Activated CD4-positive, alpha-beta memory T cell treated with anti-CD3 and anti-CD28 coated beads for 36 hours (primary cell): ENCODE results near the gene TBC1D8B. TPM values are rescaled to one million over a fixed set of nuclear protein-coding genes. Genes with fewer than 3 reads are reported as not detected.

Experiments used
- CTCF ChIA-PET: fragments of 350-600 bp; sonication (Branson Sonifier 250); formaldehyde crosslinking; loops from one replicate; lab custom pipeline; 2021; ENCODE audit warnings: antibody characterized with exemption, inconsistent platforms; lab: Charles Lee
- POLR2A ChIA-PET: fragments of 350-600 bp; sonication (Branson Sonifier 250); formaldehyde crosslinking; loops from one replicate; lab custom pipeline; 2021; ENCODE audit warnings: antibody characterized with exemption; lab: Charles Lee
- DNase-seq: peaks from one replicate; pipeline ENCODE4 v3.0.0-alpha.2; 2020
- H3K27ac Mint-ChIP-seq: one replicate; pipeline ENCODE4 v1.8.0; 2021; ENCODE audit warnings: mixed read lengths
- H3K27me3 Mint-ChIP-seq: one replicate; pipeline ENCODE4 v1.8.0; 2021; ENCODE audit warnings: mixed read lengths
- H3K36me3 Mint-ChIP-seq: one replicate; pipeline ENCODE4 v1.8.0; 2021; ENCODE audit warnings: mixed read lengths
- H3K4me1 Mint-ChIP-seq: one replicate; pipeline ENCODE4 v1.8.0; 2021; ENCODE audit warnings: low read depth, mixed read lengths
- H3K4me3 Mint-ChIP-seq: one replicate; pipeline ENCODE4 v1.8.0; 2021; ENCODE audit warnings: mild to moderate bottlenecking, mixed read lengths
- H3K9me3 Mint-ChIP-seq: one replicate; pipeline ENCODE4 v1.8.0; 2021; ENCODE audit warnings: mixed read lengths
- intact Hi-C: fragments of 100-400 bp; cut with micrococcal nuclease; formaldehyde crosslinking; loops from one replicate; pipeline ENCODE4 v1.15.1; 2023
- total RNA-seq, 2 experiments: library from RNA; stranded (reverse); gene quantifications; one replicate each; pipeline ENCODE4 v1.2.3, GENCODE V29; 2021

TBC1D8B gene
- total RNA-seq, 2 experiments from 2014 or later, result 1.4 to 2.2 TPM

DNA sequence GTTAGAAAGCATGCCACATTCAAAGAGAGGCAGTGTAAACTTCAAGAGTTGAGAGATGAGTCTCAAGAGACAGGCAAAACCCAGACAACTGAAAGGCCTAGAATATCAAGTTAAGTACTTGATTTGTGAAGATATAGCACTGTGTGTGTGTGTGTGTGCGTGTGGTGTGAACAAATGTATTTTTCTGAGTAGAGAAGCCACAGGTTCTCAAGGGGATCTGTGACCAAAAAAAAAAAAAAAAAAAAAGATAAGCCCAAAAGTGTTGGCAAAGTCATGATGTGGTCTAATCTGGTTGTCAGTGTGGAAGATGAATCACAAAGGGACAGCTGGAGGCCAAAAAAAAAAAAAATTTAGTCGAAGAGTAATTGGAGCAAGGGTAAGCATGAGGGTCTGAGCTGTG lies 96.8 kb downstream of the TBC1D8B start:
- no peak overlapping the region for H3K4me3 Mint-ChIP-seq
- no peaks in the 10 kb centered on the region for H3K4me1 Mint-ChIP-seq
- H3K36me3 Mint-ChIP-seq, result no peaks in the 10 kb centered on the region
- no peak overlapping the region for H3K27ac Mint-ChIP-seq
- ChIA-PET CTCF (interaction anchor here (0.6 to 1.9 kb wide), 8 partner anchors 16 to 530 kb away, joined by 3 to 12 read pairs (median 3); no protein-coding TSS in a partner anchor), POLR2A (no interaction called here)
- intact Hi-C loops, result loop anchor here (2.0 kb wide), 1 partner anchor 54 kb away; no protein-coding TSS in a partner anchor
- H3K9me3 Mint-ChIP-seq, result no peaks in the 10 kb centered on the region
- no peak for DNase-seq
- no peaks in the 10 kb centered on the region for H3K27me3 Mint-ChIP-seq

DNA sequence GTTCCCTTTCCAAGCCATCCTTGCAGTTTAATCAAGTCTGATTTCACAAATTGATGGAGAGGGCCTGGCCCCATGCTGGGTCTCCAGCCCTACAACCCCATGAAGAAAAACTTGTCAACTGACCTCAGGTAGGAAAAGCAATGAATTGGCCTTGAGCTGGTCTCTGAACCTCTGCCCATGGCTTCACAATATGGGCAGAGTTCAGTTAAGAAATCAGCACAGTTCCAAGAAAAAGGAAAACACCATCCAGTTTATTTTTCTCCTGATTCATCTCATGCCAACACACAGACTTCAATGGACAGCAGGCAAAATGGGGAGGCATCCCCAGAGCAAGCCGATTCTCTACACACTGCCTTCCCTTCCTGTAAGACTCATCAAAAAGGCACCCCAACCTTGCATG lies 97.4 kb downstream of the TBC1D8B start:
- no peak for DNase-seq
- POLR2A ChIA-PET, result no interaction called here
- H3K4me1 Mint-ChIP-seq, result no peaks in the 10 kb centered on the region
- CTCF ChIA-PET, result interaction anchor here (0.6 to 1.3 kb wide), 3 partner anchors 18 to 426 kb away, joined by 3 to 4 read pairs (median 4); no protein-coding TSS in a partner anchor
- no peak overlapping the region for H3K4me3 Mint-ChIP-seq
- H3K9me3 Mint-ChIP-seq, result no peaks in the 10 kb centered on the region
- intact Hi-C loops, result loop anchor here (2.0 kb wide), 1 partner anchor 53 kb away; no protein-coding TSS in a partner anchor
- H3K27me3 Mint-ChIP-seq, result no peaks in the 10 kb centered on the region
- H3K27ac Mint-ChIP-seq, result no peak overlapping the region
- H3K36me3 Mint-ChIP-seq, result no peaks in the 10 kb centered on the region

DNA sequence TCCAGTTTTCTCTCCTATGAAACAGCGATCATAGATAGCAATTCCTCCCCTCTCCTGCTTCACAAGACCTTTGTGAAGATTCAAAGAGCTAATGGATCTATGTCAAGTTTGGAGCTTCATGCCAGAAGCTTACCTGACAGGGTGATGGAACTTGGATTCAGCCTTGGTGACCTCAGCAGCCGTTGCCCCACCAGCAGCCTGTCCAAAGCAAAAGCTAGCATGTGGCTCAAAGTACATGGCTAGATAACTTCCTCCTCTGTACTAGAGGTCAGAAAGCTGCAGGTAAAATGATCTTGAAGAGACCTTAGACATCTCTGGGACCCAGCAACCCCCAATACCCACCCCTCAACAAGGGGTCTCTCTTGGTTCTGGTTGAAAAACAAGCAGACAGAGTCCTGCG lies 98.9 kb downstream of the TBC1D8B start:
- CTCF ChIA-PET, result no interaction called here
- no peak for DNase-seq
- POLR2A ChIA-PET, result no interaction called here
- Mint-ChIP-seq H3K27me3 (no peaks in the 10 kb centered on the region), H3K27ac (no peak overlapping the region), H3K4me1 (no peaks in the 10 kb centered on the region), H3K9me3 (no peaks in the 10 kb centered on the region), H3K4me3 (no peak overlapping the region), H3K36me3 (no peaks in the 10 kb centered on the region)
- intact Hi-C loops, result no loop called here

DNA sequence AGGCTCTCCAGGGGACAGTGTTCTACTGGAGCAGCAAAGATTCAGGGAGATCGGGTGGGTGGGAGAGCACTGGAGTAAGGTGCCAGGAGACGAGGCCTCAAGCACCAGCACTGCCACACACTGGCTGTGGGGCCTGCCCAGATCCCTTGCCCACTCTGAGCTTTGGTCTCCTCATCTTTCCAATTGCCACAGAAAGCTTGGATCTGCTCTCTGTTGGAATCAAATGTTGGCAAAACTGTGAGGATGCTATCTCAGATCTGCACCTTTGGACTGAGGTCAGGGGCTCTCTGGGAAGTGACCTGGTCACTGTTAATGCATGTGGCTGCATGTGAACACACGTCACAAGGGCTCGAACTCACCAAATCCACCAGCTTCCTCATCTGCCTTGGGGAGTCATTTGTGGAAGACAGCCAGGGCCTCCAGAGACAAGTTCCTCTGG lies 99.3 kb downstream of the TBC1D8B start:
- POLR2A ChIA-PET, result no interaction called here
- DNase-seq, result no peak
- CTCF ChIA-PET, result no interaction called here

DNA sequence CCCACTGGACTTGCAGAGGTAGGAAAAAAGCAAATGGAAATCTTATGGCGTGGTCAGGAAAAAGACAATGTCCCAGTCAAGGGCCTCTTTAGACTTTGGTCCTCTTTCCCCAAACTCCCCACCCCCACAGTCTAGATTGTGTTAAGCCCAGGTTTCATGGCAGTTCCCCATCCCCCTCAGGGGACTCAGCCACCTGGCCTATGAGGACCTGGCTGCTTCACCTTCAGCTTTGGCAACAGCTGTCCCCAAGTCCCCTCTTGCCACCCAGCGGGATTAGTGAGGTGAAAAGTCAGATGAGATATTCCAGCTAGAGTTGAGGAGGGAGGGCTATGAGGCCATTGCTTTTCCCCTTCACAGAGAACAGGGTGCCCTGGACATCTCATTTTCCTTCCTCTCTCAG lies 100.2 kb downstream of the TBC1D8B start:
- no peaks in the 10 kb centered on the region for H3K9me3 Mint-ChIP-seq
- CTCF ChIA-PET, result interaction anchor here (1.2 kb wide), 1 partner anchor 8 kb away, joined by 3 read pairs; no protein-coding TSS in a partner anchor
- no peaks in the 10 kb centered on the region for H3K4me1 Mint-ChIP-seq
- H3K36me3 Mint-ChIP-seq, result no peaks in the 10 kb centered on the region
- POLR2A ChIA-PET, result no interaction called here
- no peak overlapping the region for H3K27ac Mint-ChIP-seq
- no peak overlapping the region for H3K4me3 Mint-ChIP-seq
- intact Hi-C loops, result no loop called here
- no peaks in the 10 kb centered on the region for H3K27me3 Mint-ChIP-seq
- DNase-seq, result no peak

More for the DNA sequence above, 99.3 kb downstream of the TBC1D8B start:
- Mint-ChIP-seq H3K4me3 (no peak overlapping the region), H3K36me3 (no peaks in the 10 kb centered on the region), H3K9me3 (no peaks in the 10 kb centered on the region), H3K4me1 (no peaks in the 10 kb centered on the region), H3K27ac (no peak overlapping the region), H3K27me3 (no peaks in the 10 kb centered on the region)
- intact Hi-C loops, result no loop called here

DNA sequence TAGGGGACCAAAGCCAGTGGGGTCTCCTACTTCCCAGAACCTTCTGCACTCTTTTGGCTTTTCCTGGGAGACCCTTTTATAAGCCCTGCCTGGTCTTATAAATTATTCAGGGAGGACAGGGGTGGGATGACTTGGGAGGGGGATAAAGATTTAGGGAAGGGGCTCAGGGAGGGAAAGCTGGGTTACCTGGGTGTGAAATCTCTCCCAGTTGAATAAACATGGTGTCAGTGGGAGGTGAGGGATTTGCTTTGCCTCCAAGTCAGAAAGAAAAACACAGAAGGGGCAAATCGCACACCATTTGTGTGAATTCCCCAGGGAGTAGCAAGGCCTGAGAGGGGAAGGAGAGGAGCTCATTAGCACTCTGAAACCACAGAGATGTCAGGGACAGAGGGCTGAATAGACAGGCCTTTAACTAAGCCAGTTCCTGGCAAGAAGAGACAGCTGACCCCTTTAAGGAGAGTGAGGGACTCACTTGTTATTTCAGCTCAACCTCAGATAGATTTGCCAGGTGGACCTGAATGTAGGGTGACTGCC lies 100.9 kb downstream of the TBC1D8B start, which contains the start of gene RIPPLY1:
TSS of gene RIPPLY1 (minus strand) at position 51 of the 534 bp plus-strand sequence. CDS start 54 bp downstream, outside the sequence.
- no peaks in the 10 kb centered on the region for H3K27me3 Mint-ChIP-seq
- ChIA-PET POLR2A (no interaction called here), CTCF (interaction anchor here (1.2 kb wide), 1 partner anchor 9 kb away, joined by 3 read pairs; no protein-coding TSS in a partner anchor)
- H3K27ac Mint-ChIP-seq, result no peak within 1 kb of the TSS
- H3K4me1 Mint-ChIP-seq, result no peaks in the 10 kb centered on the region
- H3K4me3 Mint-ChIP-seq, result no peak within 1 kb of the TSS
- intact Hi-C loops, result no loop called here
- DNase-seq, result no peak
- H3K36me3 Mint-ChIP-seq, result no peaks in the 10 kb centered on the region
- H3K9me3 Mint-ChIP-seq, result no peaks in the 10 kb centered on the region

DNA sequence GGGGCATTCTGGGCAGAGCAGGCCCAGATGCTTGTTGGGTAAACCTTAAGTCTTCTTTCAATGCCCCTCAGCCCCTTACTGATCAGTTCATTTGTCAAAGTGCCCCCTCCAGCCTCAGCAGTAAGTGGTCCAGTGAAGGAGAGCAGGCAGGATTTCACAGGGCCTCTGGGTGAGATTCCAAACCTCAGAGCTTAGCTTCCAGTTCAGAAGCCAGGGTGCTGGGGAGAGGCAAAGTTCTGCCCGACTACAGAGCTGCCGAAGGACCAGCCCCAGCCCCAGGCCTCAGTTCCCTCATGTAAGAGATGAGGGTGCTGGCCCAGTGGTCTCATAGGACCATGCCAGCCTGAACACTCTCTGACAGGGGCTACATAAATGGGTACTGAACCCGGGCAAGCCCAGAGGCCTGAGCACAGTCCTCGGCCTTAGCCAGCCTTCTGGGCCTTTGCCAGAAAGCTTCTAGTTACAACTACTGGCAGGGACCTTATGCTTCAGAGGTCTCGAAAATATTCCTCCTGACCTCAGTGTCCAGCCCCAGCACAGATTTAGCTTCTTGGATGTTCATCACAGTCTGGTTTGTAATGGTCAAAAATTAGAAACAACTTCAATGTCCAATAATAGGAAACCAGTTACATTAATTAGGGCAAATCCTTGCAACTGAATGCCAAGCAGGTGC lies 101.5 kb downstream of the TBC1D8B start:
- Mint-ChIP-seq H3K27me3 (no peaks in the 10 kb centered on the region), H3K4me3 (no peak overlapping the region), H3K4me1 (no peaks in the 10 kb centered on the region), H3K36me3 (no peaks in the 10 kb centered on the region), H3K27ac (no peak overlapping the region), H3K9me3 (no peaks in the 10 kb centered on the region)
- ChIA-PET POLR2A (no interaction called here), CTCF (no interaction called here)
- no peak for DNase-seq
- intact Hi-C loops, result no loop called here

DNA sequence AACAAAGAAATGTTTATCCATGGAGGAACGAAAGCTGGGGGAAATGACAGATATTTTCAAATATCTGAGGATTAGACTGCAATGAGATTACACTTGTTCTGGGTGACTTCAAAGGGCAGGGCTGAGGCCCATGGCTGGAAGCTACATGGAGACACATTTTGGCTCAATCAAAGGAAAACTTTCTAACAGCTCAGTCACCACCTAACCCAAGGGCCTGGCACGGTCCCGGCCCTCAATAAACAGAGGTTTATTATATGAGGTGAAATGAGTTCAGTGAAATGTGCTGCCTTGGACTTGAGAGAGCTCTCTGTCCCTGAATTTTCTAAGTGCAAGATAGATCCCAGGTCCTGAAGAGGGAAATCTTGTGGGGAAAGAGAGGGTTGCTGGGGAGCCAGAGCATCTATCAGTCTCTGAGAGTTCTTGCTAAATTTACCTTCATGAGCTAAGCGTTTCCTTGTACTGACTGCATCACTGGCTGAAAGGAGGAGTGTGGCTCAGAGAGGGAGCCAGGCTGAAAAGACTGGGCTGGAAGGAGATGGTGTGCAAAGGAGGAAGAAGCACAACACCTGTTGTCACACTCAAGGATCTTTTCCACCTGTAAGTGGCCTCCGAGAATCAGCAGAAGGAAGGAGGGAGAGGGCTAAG lies 102.7 kb downstream of the TBC1D8B start:
- no peaks in the 10 kb centered on the region for H3K4me1 Mint-ChIP-seq
- no peak overlapping the region for H3K4me3 Mint-ChIP-seq

DNA sequence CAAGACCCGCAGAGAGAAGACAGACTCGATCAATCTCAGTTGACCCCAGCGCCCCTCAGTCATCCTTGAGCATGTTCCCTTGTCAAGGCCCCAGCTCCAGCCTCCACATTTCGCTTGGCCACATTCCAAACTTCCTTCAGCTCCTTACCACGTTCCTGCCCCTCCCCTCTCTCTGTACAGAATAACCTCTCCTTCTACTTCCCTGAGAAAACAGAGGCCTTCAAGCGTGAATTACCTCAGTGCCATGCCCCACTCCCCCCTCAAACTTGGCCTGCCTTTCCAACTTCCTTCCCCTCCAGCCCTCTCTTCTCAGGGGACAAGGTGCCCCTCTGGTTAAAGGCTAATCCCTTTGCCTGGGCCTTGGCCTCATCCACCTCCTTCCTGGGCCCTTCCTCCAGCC lies 103.9 kb downstream of the TBC1D8B start:
- DNase-seq, result no peak
- Mint-ChIP-seq H3K27ac (no peak overlapping the region), H3K36me3 (no peaks in the 10 kb centered on the region), H3K27me3 (no peaks in the 10 kb centered on the region), H3K9me3 (no peaks in the 10 kb centered on the region), H3K4me1 (no peaks in the 10 kb centered on the region), H3K4me3 (no peak overlapping the region)
- intact Hi-C loops, result no loop called here
- CTCF ChIA-PET, result interaction anchor here (2.4 kb wide), 1 partner anchor 12 kb away, joined by 14 read pairs; no protein-coding TSS in a partner anchor
- POLR2A ChIA-PET, result no interaction called here

More for the DNA sequence above, 102.7 kb downstream of the TBC1D8B start:
- Mint-ChIP-seq H3K27me3 (no peaks in the 10 kb centered on the region), H3K36me3 (no peaks in the 10 kb centered on the region), H3K27ac (no peak overlapping the region), H3K9me3 (no peaks in the 10 kb centered on the region)
- DNase-seq, result no peak
- intact Hi-C loops, result no loop called here
- CTCF ChIA-PET, result interaction anchor here (2.4 kb wide), 1 partner anchor 11 kb away, joined by 14 read pairs; no protein-coding TSS in a partner anchor
- POLR2A ChIA-PET, result no interaction called here

DNA sequence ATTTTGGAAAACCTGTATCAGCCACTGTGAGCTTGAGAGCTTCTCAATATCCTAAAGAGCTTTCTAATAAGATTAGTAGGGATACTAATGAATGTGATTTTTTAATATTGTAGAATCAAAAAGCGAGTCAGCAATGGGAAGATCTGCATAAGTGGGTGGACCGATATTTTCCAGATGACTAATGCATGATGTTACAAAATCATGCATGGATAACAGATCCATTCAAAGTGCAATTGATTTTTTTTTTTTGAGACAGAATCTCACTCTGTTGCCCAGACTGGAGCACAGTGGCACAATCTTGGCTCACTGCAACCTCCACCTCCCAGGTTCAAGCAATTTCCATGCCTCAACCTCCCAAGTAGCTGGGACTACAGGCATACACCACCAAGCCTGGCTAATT lies 110.4 kb downstream of the TBC1D8B start:
- no peak overlapping the region for H3K27ac Mint-ChIP-seq
- H3K36me3 Mint-ChIP-seq, result no peaks in the 10 kb centered on the region
- POLR2A ChIA-PET, result no interaction called here
- H3K4me1 Mint-ChIP-seq, result peaks cover 16% of the 10 kb centered on the region
- peaks cover 2% of the 10 kb centered on the region for H3K27me3 Mint-ChIP-seq
- H3K9me3 Mint-ChIP-seq, result no peaks in the 10 kb centered on the region
- intact Hi-C loops, result no loop called here
- CTCF ChIA-PET, result interaction anchor here (0.6 kb wide), 1 partner anchor 491 kb away, joined by 3 read pairs; no protein-coding TSS in a partner anchor
- no peak overlapping the region for H3K4me3 Mint-ChIP-seq
- no peak for DNase-seq

DNA sequence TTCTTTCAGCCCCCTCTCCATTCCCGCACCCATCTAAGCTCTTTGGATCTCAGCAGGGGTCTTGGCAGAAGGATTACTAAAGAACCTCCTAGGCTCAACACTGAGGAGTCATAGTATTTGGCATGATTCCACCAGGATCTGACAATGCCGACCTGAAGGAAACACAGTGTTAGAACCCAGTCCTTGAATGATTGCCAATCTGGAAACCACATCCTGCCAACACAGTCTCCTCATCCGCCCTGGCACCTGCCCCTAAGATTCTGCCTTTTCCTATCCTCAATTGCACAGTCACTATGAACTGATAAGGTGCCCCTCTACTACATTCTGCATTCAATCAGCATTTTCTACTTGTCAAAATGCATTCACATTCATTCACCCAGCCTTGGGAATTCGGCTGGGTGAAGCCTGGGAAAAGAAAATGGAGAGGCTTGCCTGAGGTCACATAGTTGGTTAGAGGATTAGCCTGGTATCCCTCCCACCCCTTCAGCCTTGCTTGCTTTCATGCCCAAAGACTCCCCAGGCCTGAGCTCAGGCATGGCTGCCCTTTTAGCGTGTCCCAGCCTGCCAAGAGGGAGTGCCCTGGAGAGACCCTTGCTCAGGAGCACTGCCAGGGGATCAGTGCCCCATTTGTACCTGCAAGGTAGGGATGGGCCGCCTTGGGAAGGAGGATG lies 115.5 kb downstream of the TBC1D8B start:
- CTCF ChIA-PET, result interaction anchor here (0.6 to 0.8 kb wide), 2 partner anchors 18 to 23 kb away, joined by 3 to 4 read pairs; no protein-coding TSS in a partner anchor
- H3K27ac Mint-ChIP-seq, result no peak overlapping the region
- no peak overlapping the region for H3K4me3 Mint-ChIP-seq

More for the DNA sequence above, 115.5 kb downstream of the TBC1D8B start:
- POLR2A ChIA-PET, result no interaction called here
- Mint-ChIP-seq H3K27me3 (peaks cover 2% of the 10 kb centered on the region), H3K9me3 (no peaks in the 10 kb centered on the region), H3K4me1 (peaks cover 19% of the 10 kb centered on the region), H3K36me3 (no peaks in the 10 kb centered on the region)
- intact Hi-C loops, result no loop called here
- DNase-seq, result peak; percentile 27
